HuH-7.5 (cell line): ENCODE measurements around the gene TAL1.

Experiments
- DNase-seq: peaks from one replicate; pipeline ENCODE4 v3.0.0; 2011; ENCODE audit warnings: low spot score

The TAL1 gene

GRCh38 chr1:47229031-47229885, 2.8 kb downstream of the TAL1 start:
- no peak for DNase-seq

- no peak for DNase-seq
Measured at GRCh38 chr1:47228644-47229030, 3.4 kb downstream of the TAL1 start.

GRCh38 chr1:47227341-47228232, 4.4 kb downstream of the TAL1 start:
- DNase-seq = no peak

- DNase-seq = no peak
Measured at GRCh38 chr1:47226839-47227215, 5.2 kb downstream of the TAL1 start.

- DNase-seq = no peak
Measured at GRCh38 chr1:47226121-47226838, 5.7 kb downstream of the TAL1 start.

- DNase-seq = no peak
Measured at GRCh38 chr1:47225430-47226100, 6.5 kb downstream of the TAL1 start.

- no peak for DNase-seq
Measured at GRCh38 chr1:47224676-47225399, 7.2 kb downstream of the TAL1 start.

GRCh38 chr1:47223921-47224675, 7.9 kb downstream of the TAL1 start:
- no peak for DNase-seq

GRCh38 chr1:47223174-47223920, 8.7 kb downstream of the TAL1 start:
- no peak for DNase-seq

GRCh38 chr1:47222476-47222875, 9.5 kb downstream of the TAL1 start:
- no peak for DNase-seq

GRCh38 chr1:47219590-47220220, 12.3 kb downstream of the TAL1 start:
- no peak for DNase-seq

- no peak for DNase-seq
Measured at GRCh38 chr1:47219001-47219400, 13.0 kb downstream of the TAL1 start.

- peak; percentile 62 for DNase-seq
Measured at GRCh38 chr1:47216278-47217059, 15.6 kb downstream of the TAL1 start.

- DNase-seq = no peak
Measured at GRCh38 chr1:47215713-47216112, 16.3 kb downstream of the TAL1 start.

GRCh38 chr1:47214549-47214948, 17.5 kb downstream of the TAL1 start:
- no peak for DNase-seq

GRCh38 chr1:47213230-47213963, 18.6 kb downstream of the TAL1 start:
- DNase-seq = no peak

GRCh38 chr1:47212636-47213229, 19.3 kb downstream of the TAL1 start:
- DNase-seq = no peak
